ENCODE results near the gene TERC.

GRCh38 chr3:169760479-169760878 lies 4.4 kb downstream of the TERC start:
- no peak for TF ChIP-seq CTCF (IDR thresholded peaks at IDR 0.05; ENCODE audit: low read depth, low read length, poor library complexity, severe bottlenecking)
- no peak for TF ChIP-seq EZH2phosphoT487 (IDR thresholded peaks at IDR 0.05; ENCODE audit: borderline replicate concordance, low read length)
